ENCODE results near the gene CDA. TPM values are rescaled to one million over a fixed set of nuclear protein-coding genes. Genes with fewer than 3 reads are reported as not detected.

The CDA gene
- total and polyA plus RNA-seq, 2 of the 8 experiments (the other 6 are each of a cell fraction or from before 2014, with no cell fraction given): 4.4 to 11.3 TPM

GRCh38 chr1:20558191-20558590 lies 30.7 kb upstream of the CDA start:
- DNase-seq (ENCODE audit: low read depth in 1 of 2, low spot score in 2 of 2) (no peak), FAIRE-seq (no peak)
- Histone ChIP-seq H4K20me1 (replicated peaks in 1 of 2; ENCODE audit: control insufficient read depth in 1 of 2, insufficient read depth in 2 of 2, low read length in 2 of 2) (peaks cover 0 to 2% of the 10 kb centered on the region in 2 experiments), H2BK12ac (ENCODE audit: low read depth, low read length) (no peak overlapping the region), H3K23ac (ENCODE audit: insufficient read length) (no peak overlapping the region), H4K8ac (ENCODE audit: extremely low read depth, insufficient read depth, low read length) (no peak overlapping the region), H2BK15ac (ENCODE audit: low read length) (no peak overlapping the region), H3K79me2 (ENCODE audit: control insufficient read depth in 1 of 2, insufficient read depth in 2 of 2, low read length in 2 of 2) (no peaks in the 10 kb centered on the region), H2BK120ac (replicated peaks; ENCODE audit: low read depth, low read length) (no peak overlapping the region), H3K9ac (replicated peaks in 1 of 4; ENCODE audit: extremely low read depth in 1 of 4, low read depth in 3 of 4, low read length in 3 of 4) (no peak overlapping the region), H3K4me1 (replicated peaks in 1 of 4; ENCODE audit: control insufficient read depth in 3 of 4, insufficient read depth in 4 of 4, low read length in 3 of 4) (peaks cover 0 to 12% (median 4%) of the 10 kb centered on the region in 4 experiments; a peak in 4 of 7 replicates), H3K9me3 (ENCODE audit: insufficient read depth in 2 of 2, low read depth in 1 of 2, low read length in 1 of 2) (no peaks in the 10 kb centered on the region), H2AFZ (ENCODE audit: low read length) (no peak overlapping the region), H3K27ac (ENCODE audit: low read depth, low read length) (no peak overlapping the region), H3K14ac (ENCODE audit: insufficient read length) (no peak overlapping the region), H3K36me3 (ENCODE audit: control insufficient read depth in 2 of 4, insufficient read depth in 4 of 4, low read length in 3 of 4) (peaks cover 0 to 2% (median 0%) of the 10 kb centered on the region in 4 experiments; a peak in 1 of 8 replicates), H3K79me1 (ENCODE audit: low read depth, low read length) (no peaks in the 10 kb centered on the region), H4K5ac (ENCODE audit: insufficient read length, low read depth, low read length) (no peak overlapping the region), H2BK5ac (ENCODE audit: low read depth, low read length) (no peak overlapping the region), H3K4me2 (ENCODE audit: insufficient read depth in 1 of 2, low read depth in 2 of 2, low read length in 2 of 2) (no peak overlapping the region), H2AK5ac (ENCODE audit: low read depth, low read length) (no peak overlapping the region), H3K27me3 (replicated peaks in 1 of 4; ENCODE audit: control insufficient read depth in 3 of 4, extremely low read depth in 1 of 4, insufficient read depth in 3 of 4, low read length in 3 of 4) (peaks cover 17 to 36% (median 29%) of the 10 kb centered on the region in 4 experiments), H3K4me3 (ENCODE audit: extremely low read depth in 1 of 4, insufficient read depth in 2 of 4, low read depth in 3 of 4, low read length in 4 of 4) (no peak overlapping the region), H3K4ac (replicated peaks; ENCODE audit: insufficient read length, low read depth, low read length) (no peak overlapping the region), H4K91ac (replicated peaks; ENCODE audit: insufficient read length, low read length) (no peak overlapping the region), H2BK20ac (ENCODE audit: low read length) (no peak overlapping the region), H3K23me2 (ENCODE audit: low read depth, low read length) (peaks cover 5% of the 10 kb centered on the region; the same call in 1 of the 2 replicates), H3K56ac (replicated peaks; ENCODE audit: insufficient read length, low read depth, low read length) (no peak overlapping the region), H3K18ac (ENCODE audit: extremely low read depth, low read length) (no peak overlapping the region)
- ChIA-PET POLR2A (ENCODE audit: partially characterized antibody) (no interaction called here), CTCF (ENCODE audit: partially characterized antibody) (interaction anchor here (0.6 to 2.0 kb wide), 6 partner anchors 9 to 622 kb away, joined by 3 to 14 read pairs (median 4); partner anchors contain the start of gene PINK1)
- WGBS, 2 experiments (ENCODE audit: extremely low coverage in 1 of 2, insufficient coverage in 1 of 2, insufficient read length in 1 of 2, insufficient replicate concordance in 2 of 2, low coverage in 1 of 2, low lambda C conversion rate in 2 of 2, missing lambda C conversion rate in 1 of 2): 89% methylated on average over 5 of the region's 5 CpGs; no CpG with 5 or more reads in 1 of the 2 experiments
- TF ChIP-seq SIRT6 (IDR thresholded peaks at IDR 0.05; ENCODE audit: low read length) (no peak), SIN3A (conservative IDR thresholded peaks at IDR 0.05 in 1 of 2, IDR thresholded peaks at IDR 0.05 in 1 of 2; ENCODE audit: low read depth in 1 of 2, low read length in 2 of 2) (no peak), EGR1 (IDR thresholded peaks at IDR 0.05; ENCODE audit: borderline replicate concordance, low read depth, low read length) (no peak), NANOG (IDR thresholded peaks at IDR 0.05; ENCODE audit: insufficient read depth, low read depth, low read length, poor library complexity, severe bottlenecking) (no peak), CBX8 (IDR thresholded peaks at IDR 0.05; ENCODE audit: borderline replicate concordance, low read depth, low read length) (no peak), RXRA (IDR thresholded peaks at IDR 0.05; ENCODE audit: insufficient read depth, low read depth, low read length) (no peak), ASH2L (IDR thresholded peaks at IDR 0.05; ENCODE audit: low read length) (no peak), SP1 (IDR thresholded peaks at IDR 0.05; ENCODE audit: low read depth, low read length) (no peak), SRF (IDR thresholded peaks at IDR 0.05; ENCODE audit: low read depth, low read length) (no peak), EP300 (IDR thresholded peaks at IDR 0.05; ENCODE audit: borderline replicate concordance in 1 of 2, low read depth in 2 of 2, low read length in 2 of 2) (no peak), BRCA1 (IDR thresholded peaks at IDR 0.05; ENCODE audit: low read depth, low read length) (no peak), EZH2 (IDR thresholded peaks at IDR 0.05; ENCODE audit: low read depth, low read length, severe bottlenecking) (no peak), CHD1 (IDR thresholded peaks at IDR 0.05; ENCODE audit: low read depth, low read length) (no peak)
- TF ChIP-seq, protein P1, sequence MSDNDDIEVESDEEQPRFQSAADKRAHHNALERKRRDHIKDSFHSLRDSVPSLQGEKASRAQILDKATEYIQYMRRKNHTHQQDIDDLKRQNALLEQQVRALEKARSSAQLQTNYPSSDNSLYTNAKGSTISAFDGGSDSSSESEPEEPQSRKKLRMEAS (IDR thresholded peaks at IDR 0.05): no peak

Data from H1 (cell line).